Keratinocyte (primary cell): ENCODE measurements around the gene PEAK3.

Experiments
- CTCF ChIP-seq, 3 experiments: IDR thresholded peaks in 1 of 3; conservative IDR thresholded peaks in 1 of 3; optimal IDR thresholded peaks in 1 of 3; 2 replicates in 2 of 3; 3 replicates in 1 of 3; pipeline versions ENCODE3 to v1.5.1; 2011; ENCODE audit warnings: low read length in 3 of 3, mild to moderate bottlenecking in 3 of 3, moderate library complexity in 2 of 3, control low read depth in 1 of 3, inconsistent platforms in 1 of 3; ENCODE audit not compliant: insufficient read depth in 2 of 3; ENCODE audit errors: extremely low read depth in 1 of 3
- EZH2 ChIP-seq: IDR thresholded peaks from one replicate; pipeline ENCODE4 v1.6.1; 2012; ENCODE audit warnings: inconsistent platforms, mild to moderate bottlenecking, low read length, moderate library complexity

- TF ChIP-seq CTCF (optimal IDR thresholded peaks at IDR 0.05 in 1 of 3, IDR thresholded peaks at IDR 0.05 in 1 of 3, conservative IDR thresholded peaks at IDR 0.05 in 1 of 3; ENCODE audit: extremely low read depth in 1 of 3, insufficient read depth in 2 of 3, low read length in 3 of 3): no peak
- TF ChIP-seq EZH2: no peak
Measured at GRCh38 chr19:2269244-2270156, 12.5 kb downstream of the PEAK3 start.
